ENCODE data around the gene EEF2.
"Not testable (repeated sequence)": the region's sequence is repeated elsewhere in the genome, so short reads cannot be mapped to it uniquely, and the experiment has no call there.

Gene EEF2

DNA sequence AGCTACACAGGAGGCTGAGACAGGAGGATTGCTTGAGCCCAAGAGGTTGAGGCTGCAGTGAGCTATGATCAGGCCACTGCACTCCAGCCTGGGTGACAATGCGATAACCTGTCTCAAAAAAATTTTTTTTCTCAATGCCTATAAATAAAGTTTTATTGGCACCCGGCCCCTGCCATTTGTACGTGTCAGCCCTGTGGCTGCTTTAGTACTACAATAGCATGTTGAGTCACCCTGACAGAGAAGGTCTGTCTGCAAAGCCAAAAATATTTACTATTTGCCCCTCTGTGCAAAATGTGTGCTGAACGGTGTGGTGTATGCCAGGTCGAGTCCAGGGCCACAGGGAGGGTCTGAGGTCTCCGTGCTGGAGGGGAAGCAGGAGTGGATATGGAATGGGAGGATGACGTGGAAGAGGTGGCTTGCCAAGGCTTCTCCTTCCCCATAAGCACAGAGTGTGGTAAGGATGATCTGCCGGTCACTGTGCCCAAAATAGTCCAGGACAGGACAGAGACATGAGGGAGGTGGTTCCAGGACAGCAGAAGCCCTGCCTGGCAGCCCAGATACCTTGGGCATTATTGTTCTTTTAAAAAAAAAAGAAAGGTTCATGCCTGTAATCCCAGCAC lies 42.4 kb downstream of the EEF2 start:
- H3K9me3 Mint-ChIP-seq: no peaks in the 10 kb centered on the region
- peaks cover 9% of the 10 kb centered on the region for H3K4me1 Mint-ChIP-seq (ENCODE audit: low read depth)
- no peak overlapping the region for H3K27ac Mint-ChIP-seq
- intact Hi-C loops (cut with micrococcal nuclease): no loop called here
- H3K27me3 Mint-ChIP-seq: peaks cover 5% of the 10 kb centered on the region
- H3K4me3 Mint-ChIP-seq: no peak overlapping the region
- no peaks in the 10 kb centered on the region for H3K36me3 Mint-ChIP-seq (ENCODE audit: low read depth)

DNA sequence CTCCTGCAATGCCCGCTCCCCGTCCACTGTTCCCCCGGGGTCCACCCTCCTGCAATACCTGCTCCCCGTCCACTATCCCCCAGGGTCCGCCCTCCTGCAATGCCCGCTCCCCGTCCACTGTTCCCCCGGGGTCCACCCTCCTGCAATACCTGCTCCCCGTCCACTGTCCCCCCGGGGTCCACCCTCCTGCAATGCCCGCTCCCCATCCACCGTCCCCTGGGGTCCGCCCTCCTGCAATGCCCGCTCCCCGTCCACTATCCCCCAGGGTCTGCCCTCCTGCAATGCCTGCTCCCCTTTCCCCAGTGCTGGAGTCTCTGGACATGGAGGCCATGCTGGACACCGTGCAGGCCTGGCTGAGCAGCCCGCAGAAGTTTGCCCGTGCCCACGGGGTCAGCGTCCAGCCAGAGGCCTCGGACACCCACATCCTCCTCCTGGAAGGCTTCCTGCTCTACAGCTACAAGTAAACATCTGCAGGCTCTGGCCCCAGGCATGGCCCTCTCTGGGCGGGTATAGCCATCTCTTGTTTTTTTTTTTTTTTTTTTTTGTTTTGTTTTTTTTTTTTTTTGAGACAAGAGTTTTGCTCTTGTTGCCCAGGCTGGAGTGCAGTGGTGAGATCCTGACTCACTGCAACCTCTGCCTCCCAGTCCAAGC lies 46.8 kb downstream of the EEF2 start:
- H3K27ac Mint-ChIP-seq; H3K36me3 Mint-ChIP-seq (ENCODE audit: low read depth); intact Hi-C loops (cut with micrococcal nuclease); H3K4me3 Mint-ChIP-seq; H3K9me3 Mint-ChIP-seq; H3K4me1 Mint-ChIP-seq (ENCODE audit: low read depth): not testable (repeated sequence)
- peaks cover 26% of the 10 kb centered on the region for H3K27me3 Mint-ChIP-seq

DNA sequence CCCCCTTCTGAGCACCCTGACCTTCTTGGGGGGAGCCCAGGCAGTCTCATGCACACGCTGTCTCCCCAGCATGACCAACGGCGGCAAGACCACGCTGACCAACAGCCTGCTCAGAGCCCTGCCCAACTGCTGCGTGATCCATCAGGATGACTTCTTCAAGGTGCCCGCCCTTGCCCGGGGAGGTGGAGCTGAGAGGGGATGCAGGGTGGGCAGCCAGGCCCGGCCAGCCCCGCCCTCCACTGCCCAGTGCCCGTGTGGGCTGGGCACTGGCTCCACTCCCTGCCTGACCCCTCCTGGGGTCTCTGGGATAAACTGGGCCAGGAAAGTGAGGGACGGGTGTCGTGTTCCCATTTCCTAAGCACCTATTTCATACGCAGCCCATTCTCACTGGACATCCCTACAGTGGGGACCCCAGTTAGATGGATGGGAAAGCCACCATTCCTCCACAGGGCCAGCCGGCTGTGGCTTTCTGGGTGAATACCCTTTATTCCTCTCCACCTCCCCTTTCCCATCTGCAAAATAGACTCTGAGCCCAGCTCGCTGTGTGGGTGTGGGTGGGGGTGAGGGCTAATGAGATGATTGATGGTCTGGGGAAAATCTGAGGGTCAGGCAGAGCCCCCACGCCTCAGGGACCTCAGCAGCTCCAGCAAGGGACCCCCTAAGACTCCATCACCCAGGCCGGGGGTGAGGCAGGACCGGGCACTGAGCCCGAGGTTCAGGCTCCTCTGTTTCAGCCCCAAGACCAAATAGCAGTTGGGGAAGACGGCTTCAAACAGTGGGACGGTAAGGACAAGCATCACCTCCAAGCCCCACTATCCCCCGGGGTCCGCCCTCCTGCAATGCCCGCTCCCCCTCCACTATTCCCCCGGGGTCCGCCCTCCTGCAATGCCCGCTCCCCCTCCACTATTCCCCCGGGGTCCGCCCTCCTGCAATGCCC lies 48.5 kb downstream of the EEF2 start:
- Mint-ChIP-seq H3K9me3 (no peaks in the 10 kb centered on the region), H3K27ac (no peak overlapping the region), H3K4me3 (no peak overlapping the region), H3K27me3 (peaks cover 39% of the 10 kb centered on the region), H3K4me1 (ENCODE audit: low read depth) (no peaks in the 10 kb centered on the region), H3K36me3 (ENCODE audit: low read depth) (no peaks in the 10 kb centered on the region)
- intact Hi-C loops (cut with micrococcal nuclease): no loop called here

DNA sequence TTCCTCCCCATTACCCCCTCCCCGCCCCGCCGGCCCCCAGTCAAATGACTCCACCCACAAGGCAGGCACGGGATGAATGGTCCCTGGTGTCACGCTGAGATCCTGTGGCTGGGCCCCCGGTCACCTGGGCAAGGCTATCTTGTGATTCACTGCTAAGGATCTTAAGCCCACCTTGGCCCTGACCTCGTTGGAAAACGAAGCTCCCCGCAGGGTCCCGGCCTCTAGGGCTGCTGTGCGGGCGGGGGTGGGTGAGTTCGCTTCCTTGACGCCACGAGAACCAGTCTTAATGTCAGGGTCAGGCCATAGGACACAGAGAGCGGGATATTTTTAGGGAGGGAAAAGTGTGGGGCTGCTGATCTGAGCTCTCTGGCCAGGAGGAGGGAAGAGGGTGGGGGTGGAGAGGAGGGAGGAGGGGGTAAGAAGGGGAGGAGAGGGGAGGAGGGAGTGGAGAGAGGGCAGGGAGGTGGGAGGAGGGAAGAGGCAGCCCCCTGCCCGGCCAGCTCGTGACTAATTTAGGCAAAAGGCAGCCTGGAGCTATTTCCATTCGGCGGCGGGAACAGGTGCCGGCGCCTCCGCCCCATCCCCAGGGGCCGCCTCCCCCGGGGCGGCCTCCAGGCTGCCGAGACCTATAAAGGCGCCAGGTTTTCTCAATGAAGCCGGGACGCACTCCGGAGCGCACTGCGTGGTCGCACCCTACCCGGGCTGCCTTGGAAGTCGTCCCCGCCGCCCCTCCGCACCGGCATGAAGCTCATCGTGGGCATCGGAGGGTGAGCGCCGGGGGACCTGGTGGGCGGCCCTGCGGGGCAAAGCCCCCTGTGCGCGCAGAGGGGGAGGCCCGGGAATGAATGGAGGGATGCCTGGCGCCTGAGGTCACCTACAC lies 52.1 kb downstream of the EEF2 start, which contains the start of gene NMRK2:
NMRK2 (plus strand) TSS at position 139 of the 880 bp plus-strand sequence; CDS start at position 742, 603 bp downstream.
- no peak within 1 kb of the TSS for H3K27ac Mint-ChIP-seq
- no peaks in the 10 kb centered on the region for H3K9me3 Mint-ChIP-seq
- H3K4me1 Mint-ChIP-seq (ENCODE audit: low read depth): no peaks in the 10 kb centered on the region
- no peaks in the 10 kb centered on the region for H3K36me3 Mint-ChIP-seq (ENCODE audit: low read depth)
- intact Hi-C loops (cut with micrococcal nuclease): no loop called here
- no peak within 1 kb of the TSS for H3K4me3 Mint-ChIP-seq
- peaks cover 45% of the 10 kb centered on the region for H3K27me3 Mint-ChIP-seq

DNA sequence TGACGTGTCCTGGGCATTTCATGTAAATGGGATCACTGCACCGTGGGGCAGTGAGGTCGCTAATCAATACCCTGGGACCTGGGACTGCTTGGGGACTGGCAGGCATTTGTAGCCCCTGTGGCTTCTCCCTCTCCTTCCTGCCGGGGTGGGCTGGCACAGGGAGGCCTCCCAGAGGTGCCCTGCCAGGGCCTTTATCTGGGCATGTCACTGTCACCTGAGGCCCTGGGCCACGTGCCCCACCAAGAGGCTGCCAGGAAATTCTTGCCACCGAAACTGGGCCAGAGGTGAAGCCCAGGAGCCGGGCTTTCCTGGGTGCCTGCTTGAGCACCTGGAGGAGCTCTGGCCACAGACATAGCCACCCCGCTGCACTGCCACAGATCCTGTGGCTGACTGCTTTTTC lies 54.2 kb downstream of the EEF2 start:
- intact Hi-C loops (cut with micrococcal nuclease): no loop called here
- no peak overlapping the region for H3K27ac Mint-ChIP-seq
- H3K36me3 Mint-ChIP-seq (ENCODE audit: low read depth): no peaks in the 10 kb centered on the region
- no peaks in the 10 kb centered on the region for H3K4me1 Mint-ChIP-seq (ENCODE audit: low read depth)
- H3K27me3 Mint-ChIP-seq: peaks cover 44% of the 10 kb centered on the region
- H3K4me3 Mint-ChIP-seq: no peak overlapping the region
- H3K9me3 Mint-ChIP-seq: no peaks in the 10 kb centered on the region
